Muscle of leg (tissue), 11 donors: Measurements from ENCODE around the gene SH3RF3. TPM values are rescaled to one million over a fixed set of nuclear protein-coding genes. Genes with fewer than 3 reads are reported as not detected.

ENCODE experiments used
- DNase-seq: peaks from one replicate; pipeline ENCODE4 v3.0.0; 2013
- H3K27ac ChIP-seq: one replicate; pipeline ENCODE4 v1.5.1; 2013; ENCODE audit warnings: mild to moderate bottlenecking, low read length, control low read depth
- H3K27me3 ChIP-seq: one replicate; pipeline ENCODE4 v1.6.1; 2013; ENCODE audit warnings: low read length; ENCODE audit not compliant: control insufficient read depth, insufficient read depth
- H3K36me3 ChIP-seq: one replicate; pipeline ENCODE4 v1.6.1; 2013; ENCODE audit warnings: low read length; ENCODE audit not compliant: control insufficient read depth, insufficient read depth
- H3K4me1 ChIP-seq: one replicate; pipeline ENCODE4 v1.6.1; 2013; ENCODE audit warnings: low read length; ENCODE audit not compliant: control insufficient read depth, insufficient read depth
- H3K4me3 ChIP-seq: one replicate; pipeline ENCODE4 v1.5.1; 2013; ENCODE audit warnings: low read length, control low read depth
- H3K9me3 ChIP-seq: replicated peaks from 2 replicates; pipeline ENCODE4 v1.6.1; 2013; ENCODE audit warnings: low read depth, low read length; ENCODE audit not compliant: control insufficient read depth
- WGBS: methylation state at CpG from one replicate; pipeline ENCODE4 v1.1.5; 2013; ENCODE audit warnings: missing lambda C conversion rate; ENCODE audit not compliant: insufficient coverage; 5-methylcytosine and 5-hydroxymethylcytosine counted together
- polyA plus RNA-seq, 8 donors: library from polyadenylated mRNA; unstranded; fragments of 120-200 nt; gene quantifications; one replicate each; pipeline versions ENCODE4 v1.2.1 to v1.2.3, GENCODE V29; 2013; ENCODE audit warnings: inconsistent platforms in 1 of 8, low replicate concordance in 1 of 8; ENCODE audit not compliant: insufficient read length in 8 of 8, insufficient read depth in 1 of 8
- total RNA-seq: library from RNA; stranded (reverse); fragments of 120-200 nt; gene quantifications from one replicate; pipeline ENCODE4 v1.2.4, GENCODE V29; 2013

SH3RF3 gene
- total and polyA plus RNA-seq, 9 donors, result 2.7 to 6.8 (median 4.7) TPM

DNA sequence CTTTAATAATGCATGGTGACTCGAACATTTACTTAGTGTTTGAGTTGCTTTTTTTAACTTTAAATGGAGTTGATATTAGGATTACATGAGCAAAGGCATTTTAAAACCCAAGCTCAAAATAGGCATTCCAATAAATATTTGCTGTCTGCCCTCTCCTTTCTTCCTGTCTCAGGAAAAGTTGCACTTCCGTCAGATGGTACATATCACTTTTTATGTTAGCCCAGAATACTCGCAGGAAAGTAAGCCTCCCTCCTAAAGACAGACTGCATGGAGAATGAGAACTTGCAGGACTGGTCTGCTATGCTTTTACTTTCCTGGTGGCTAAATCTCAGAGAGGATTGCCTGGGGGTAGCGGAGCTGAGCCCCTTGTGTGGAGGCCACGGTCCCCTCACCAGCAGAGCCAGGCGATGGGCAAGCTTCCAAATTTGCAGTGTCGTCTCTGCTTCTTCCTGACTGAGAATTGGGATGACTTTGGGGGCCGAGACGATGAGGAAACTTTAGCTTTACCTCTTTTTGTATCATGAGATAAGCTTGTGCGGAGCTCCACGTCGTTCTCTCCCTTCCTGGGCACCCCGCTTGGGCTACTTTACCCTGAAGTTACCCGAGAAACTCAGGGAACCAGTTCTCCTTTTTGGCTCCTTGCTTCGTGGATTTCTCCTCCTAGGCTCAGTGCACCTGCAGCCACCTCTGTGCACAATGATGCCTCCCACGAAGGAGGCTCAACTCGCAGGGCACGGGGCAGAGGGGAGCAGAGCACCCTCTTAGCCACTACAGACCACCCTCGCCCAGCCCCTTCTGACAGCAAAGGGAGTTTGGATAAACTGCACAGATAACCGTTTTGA, 223.3 kb downstream of the SH3RF3 start:
- Histone ChIP-seq H3K9me3 (peaks cover 2% of the 10 kb centered on the region), H3K4me1 (peaks cover 41% of the 10 kb centered on the region), H3K4me3 (no peak overlapping the region), H3K36me3 (no peaks in the 10 kb centered on the region), H3K27ac (no peak overlapping the region), H3K27me3 (no peaks in the 10 kb centered on the region)
- WGBS, result 72% methylated on average over 17 of the region's 20 CpGs
- no peak for DNase-seq

DNA sequence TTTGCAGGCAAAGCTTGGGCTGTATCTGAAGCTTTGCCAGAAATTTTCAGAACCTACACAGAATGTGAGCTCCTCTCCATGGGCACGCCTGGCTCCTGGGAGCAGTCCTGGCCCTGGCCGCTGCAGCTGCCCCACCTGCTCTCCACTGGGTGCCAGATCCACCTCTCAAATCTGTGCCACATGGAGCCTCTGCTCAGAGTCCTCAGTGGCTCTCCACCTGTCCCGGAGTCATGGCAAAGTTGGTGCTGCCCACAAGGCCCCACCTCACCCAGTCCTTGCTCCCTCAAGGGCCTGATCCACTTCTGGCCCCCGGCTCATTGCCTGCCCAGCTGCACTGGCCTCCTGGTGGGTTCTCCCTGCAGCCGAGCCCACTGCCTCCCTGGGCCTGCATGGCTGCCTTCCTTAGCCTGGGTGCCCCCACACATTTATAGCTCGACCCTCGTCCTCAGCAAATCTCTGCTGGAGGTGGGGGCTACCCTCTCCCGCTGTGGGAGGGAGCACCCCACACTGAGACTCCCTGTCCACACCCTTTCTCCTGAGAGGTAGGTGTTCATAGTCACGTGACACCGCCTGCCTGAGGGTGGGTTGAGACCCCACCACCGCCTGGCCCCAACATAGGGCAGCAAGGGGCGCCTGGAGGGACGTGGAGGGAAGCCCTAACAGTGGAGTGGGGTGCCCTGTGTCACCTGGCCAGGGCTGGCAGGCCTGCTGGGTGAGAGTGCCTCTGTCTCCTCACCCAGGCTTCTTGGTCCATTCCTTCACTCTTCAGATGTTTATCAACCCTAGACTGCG, 224.1 kb downstream of the SH3RF3 start:
- no peak overlapping the region for H3K4me3 ChIP-seq
- 87% methylated on average over 9 of the region's 14 CpGs for WGBS
- no peak overlapping the region for H3K27ac ChIP-seq
- H3K4me1 ChIP-seq, result peaks cover 40% of the 10 kb centered on the region
- DNase-seq, result no peak
- peaks cover 2% of the 10 kb centered on the region for H3K9me3 ChIP-seq
- H3K27me3 ChIP-seq, result no peaks in the 10 kb centered on the region
- no peaks in the 10 kb centered on the region for H3K36me3 ChIP-seq

DNA sequence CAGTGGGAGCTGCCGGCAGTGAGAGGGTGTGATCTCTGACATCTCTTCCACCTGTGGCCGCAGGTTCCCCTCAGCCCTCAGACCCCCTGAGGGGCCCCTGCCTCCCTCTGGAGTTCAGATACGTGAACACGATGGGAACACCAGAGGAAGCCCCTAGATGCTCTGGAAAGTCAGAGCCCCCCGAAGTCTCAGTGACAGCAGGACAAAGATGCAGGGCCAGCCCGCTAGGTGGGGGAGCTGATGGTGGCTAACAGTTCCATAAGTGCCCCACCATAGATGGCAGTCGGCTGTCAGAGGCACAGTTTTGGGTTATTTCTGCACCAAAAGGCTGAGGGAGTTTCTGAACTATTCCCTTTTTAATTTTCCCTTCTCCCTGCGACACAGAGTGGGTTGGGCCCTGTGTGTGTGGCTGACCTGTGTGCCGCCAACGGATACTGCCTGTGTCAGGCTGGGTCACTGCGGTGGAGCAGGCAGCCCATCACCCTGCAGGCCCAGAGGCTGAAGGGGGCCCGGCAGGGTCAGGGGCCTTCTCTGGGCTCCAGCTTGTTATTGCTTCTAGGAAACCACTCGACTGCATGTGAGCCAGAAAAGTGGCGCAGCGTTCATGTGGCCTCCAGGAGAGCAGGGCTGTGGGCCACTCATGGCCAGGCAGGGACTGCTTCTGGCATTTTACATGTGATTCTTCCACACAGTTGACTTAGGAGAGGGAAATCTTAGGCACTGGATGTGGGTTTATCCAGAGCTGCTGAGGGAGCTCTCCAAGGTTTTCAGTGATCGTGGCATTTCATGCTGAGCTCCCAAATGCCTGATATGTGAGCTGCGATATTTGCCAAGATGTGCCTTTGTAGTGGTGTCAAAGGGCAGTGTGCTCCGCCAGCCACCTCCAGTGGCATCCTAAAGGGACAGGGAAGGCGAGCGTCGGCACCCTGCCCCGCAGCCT, 225.1 kb downstream of the SH3RF3 start:
- Histone ChIP-seq H3K27ac (no peak overlapping the region), H3K36me3 (no peaks in the 10 kb centered on the region), H3K4me1 (peaks cover 31% of the 10 kb centered on the region), H3K27me3 (no peaks in the 10 kb centered on the region), H3K4me3 (no peak overlapping the region), H3K9me3 (peaks cover 4% of the 10 kb centered on the region)
- 87% methylated on average over 20 of the region's 22 CpGs for WGBS
- no peak for DNase-seq

DNA sequence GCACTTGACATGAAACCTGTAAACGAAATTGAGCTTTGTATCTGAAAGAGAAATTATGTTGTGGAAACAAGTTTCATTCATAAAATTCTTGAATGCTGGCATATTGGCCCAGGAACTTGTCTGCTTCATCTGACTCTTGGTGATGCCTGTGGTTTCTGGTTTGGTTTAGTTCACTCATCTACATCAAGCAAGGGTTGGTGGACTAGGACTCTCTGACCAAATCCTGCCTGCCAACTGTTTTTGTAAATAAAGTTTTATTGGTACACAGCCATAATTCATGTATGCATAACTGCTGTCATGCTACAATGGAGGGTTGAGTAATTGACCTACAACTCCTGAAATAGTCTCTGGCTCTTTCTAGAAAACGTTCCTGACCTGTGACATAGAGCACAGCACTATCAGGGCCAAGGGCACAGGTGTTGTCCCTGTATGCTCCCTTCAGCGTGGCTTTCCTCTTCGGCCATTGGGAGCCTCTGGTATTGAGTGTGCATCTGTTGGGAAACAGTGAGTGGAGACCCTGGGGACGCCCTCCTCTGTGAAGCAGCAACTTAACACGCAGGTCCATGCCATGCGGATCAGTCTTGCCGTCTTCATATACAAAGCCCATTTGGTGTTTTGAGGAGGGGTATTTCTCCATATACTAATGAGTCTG, 226.3 kb downstream of the SH3RF3 start:
- Histone ChIP-seq H3K27me3 (no peaks in the 10 kb centered on the region), H3K27ac (no peak overlapping the region), H3K4me3 (no peak overlapping the region), H3K9me3 (peaks cover 4% of the 10 kb centered on the region), H3K36me3 (no peaks in the 10 kb centered on the region), H3K4me1 (peaks cover 18% of the 10 kb centered on the region)
- 71% methylated on average over 1 of the region's 8 CpGs for WGBS
- no peak for DNase-seq

DNA sequence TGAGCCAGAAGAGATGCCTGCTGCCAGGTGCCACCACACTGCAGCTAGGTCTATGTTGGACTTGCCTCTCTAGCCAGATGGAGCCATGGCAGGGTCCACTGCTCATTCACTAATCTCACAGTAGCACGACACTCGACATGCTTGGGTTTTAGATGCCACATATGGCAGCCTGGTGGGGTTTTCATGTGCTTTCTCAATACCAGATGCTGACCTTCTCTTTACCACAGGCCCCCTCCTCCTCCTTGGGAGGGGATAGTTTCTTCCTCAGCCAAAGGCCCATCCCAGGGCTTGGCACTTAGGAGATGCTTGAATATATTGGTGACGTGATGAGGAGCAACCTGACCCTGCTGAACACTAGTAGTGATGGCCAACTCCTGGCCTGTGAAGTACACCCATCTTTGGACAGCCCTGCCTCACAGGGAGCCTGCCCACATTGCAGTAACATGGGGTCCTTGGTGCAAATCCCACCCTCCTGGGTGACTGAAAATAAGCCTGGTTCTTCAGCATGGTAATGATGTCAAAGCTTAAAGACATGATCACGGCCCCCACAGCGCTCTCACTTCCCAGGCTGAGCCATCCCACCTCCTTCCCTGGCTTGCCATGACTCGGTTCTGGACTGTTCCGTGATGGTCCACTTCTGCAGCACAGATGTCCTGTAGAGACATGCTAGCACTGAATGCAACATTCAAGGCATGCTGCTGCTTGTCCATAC, 227.5 kb downstream of the SH3RF3 start:
- no peak overlapping the region for H3K27ac ChIP-seq
- WGBS, result 100% methylated on average over 4 of the region's 7 CpGs
- peaks cover 4% of the 10 kb centered on the region for H3K9me3 ChIP-seq
- no peak overlapping the region for H3K4me3 ChIP-seq
- no peak for DNase-seq
- peaks cover 8% of the 10 kb centered on the region for H3K4me1 ChIP-seq
- H3K36me3 ChIP-seq, result no peaks in the 10 kb centered on the region
- H3K27me3 ChIP-seq, result no peaks in the 10 kb centered on the region

DNA sequence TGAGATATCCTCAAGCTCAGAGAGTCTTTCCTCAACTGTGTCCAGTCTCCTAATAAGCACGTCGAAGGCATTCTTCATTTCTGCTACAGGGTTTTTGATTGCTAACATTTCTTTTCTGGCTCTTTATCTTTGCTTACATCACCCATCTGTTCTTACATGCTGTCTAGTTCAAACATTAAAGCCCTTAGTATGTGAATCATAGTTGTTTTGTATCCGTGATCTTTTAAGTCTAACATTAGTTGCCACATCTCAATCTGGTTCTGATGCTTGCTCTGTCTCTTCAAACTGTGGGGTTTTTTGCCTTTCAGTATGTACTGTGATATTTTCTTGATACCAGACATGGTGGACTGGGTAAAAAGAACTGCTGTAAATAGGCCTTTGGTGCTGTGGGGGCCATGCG, 235.2 kb downstream of the SH3RF3 start:
- Histone ChIP-seq H3K27ac (no peak overlapping the region), H3K4me3 (no peak overlapping the region), H3K9me3 (no peaks in the 10 kb centered on the region), H3K4me1 (peaks cover 2% of the 10 kb centered on the region), H3K27me3 (no peaks in the 10 kb centered on the region), H3K36me3 (no peaks in the 10 kb centered on the region)
- WGBS, result 80% methylated on average over 1 of the region's 4 CpGs
- no peak for DNase-seq

DNA sequence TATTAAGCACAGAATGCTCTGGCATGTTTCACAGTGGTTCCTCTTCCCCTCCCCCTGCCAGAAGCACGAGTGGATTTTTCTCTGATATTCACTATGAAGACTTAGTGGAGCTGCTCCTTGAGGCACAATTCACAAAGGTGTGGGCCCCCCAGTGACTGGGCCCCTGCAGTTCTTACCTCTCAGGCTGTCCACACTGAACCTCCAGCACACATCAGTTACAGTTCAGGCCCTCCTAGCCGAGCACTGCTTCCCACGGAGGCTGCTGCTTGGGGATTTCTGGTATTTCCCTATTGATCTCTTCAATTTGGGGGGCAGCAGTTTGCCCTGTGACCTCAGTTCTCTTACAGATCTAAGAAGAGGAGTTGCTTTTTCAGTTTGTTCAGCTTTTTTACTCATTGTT, 236.1 kb downstream of the SH3RF3 start:
- 0% methylated on average over 1 of the region's 3 CpGs for WGBS
- peaks cover 2% of the 10 kb centered on the region for H3K4me1 ChIP-seq
- no peaks in the 10 kb centered on the region for H3K27me3 ChIP-seq
- no peaks in the 10 kb centered on the region for H3K9me3 ChIP-seq
- no peak overlapping the region for H3K27ac ChIP-seq
- H3K36me3 ChIP-seq, result no peaks in the 10 kb centered on the region
- no peak for DNase-seq
- H3K4me3 ChIP-seq, result no peak overlapping the region

DNA sequence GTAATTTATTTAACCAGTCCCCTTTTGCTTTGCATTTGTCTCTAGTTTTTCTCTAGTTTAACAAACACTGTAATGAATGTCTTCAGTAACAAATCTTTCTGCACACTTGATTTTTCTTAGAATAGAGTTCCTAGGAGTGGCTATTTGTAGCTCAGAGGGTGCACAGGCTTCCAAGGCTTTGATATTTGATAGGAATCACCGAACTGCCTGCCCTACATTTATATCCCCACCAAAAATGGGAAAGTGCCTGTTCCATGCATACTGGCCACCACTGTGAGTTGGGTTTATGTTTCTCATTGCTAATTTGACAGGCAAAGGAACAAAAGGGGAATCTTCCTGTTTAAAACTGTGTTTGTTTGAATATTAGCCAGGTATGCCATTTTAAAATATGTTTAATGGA, 238.7 kb downstream of the SH3RF3 start:
- Histone ChIP-seq H3K9me3 (no peaks in the 10 kb centered on the region), H3K27me3 (peaks cover 3% of the 10 kb centered on the region), H3K4me1 (peaks cover 2% of the 10 kb centered on the region), H3K4me3 (no peak overlapping the region), H3K36me3 (no peaks in the 10 kb centered on the region), H3K27ac (no peak overlapping the region)
- DNase-seq, result no peak
- no CpG with 5 or more reads among the region's 1 CpG for WGBS

DNA sequence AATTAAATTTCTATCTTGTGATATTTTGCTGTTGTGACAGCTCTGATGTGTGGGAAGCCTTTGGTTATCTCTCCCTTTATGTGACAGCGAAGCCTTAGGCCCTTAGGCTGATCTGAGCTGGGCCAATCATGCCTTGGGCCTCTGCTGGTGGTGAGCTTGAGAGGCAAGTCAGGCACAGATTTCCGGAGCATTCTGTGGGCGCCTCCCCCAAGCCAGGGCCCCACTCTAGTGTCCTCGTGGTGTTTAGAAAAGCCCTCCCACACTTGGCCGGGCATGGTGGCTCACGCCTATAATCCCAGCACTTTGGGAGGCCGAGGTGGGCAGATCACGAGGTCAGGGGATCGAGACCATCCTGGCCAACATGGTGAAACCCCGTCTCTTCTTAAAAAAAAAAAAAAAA, 239.8 kb downstream of the SH3RF3 start:
- no peak for DNase-seq
- peaks cover 2% of the 10 kb centered on the region for H3K4me1 ChIP-seq
- no peak overlapping the region for H3K27ac ChIP-seq
- peaks cover 3% of the 10 kb centered on the region for H3K27me3 ChIP-seq
- no peak overlapping the region for H3K4me3 ChIP-seq
- H3K36me3 ChIP-seq, result no peaks in the 10 kb centered on the region
- H3K9me3 ChIP-seq, result no peaks in the 10 kb centered on the region
- 95% methylated on average over 8 of the region's 10 CpGs for WGBS
